ENCODE data around the gene PQBP1.

Gene PQBP1

GRCh38 chrX:48890296-48890925 is 7.3 kb upstream of the PQBP1 start:
- no peak for DNase-seq (ENCODE audit: low read depth)

DNA sequence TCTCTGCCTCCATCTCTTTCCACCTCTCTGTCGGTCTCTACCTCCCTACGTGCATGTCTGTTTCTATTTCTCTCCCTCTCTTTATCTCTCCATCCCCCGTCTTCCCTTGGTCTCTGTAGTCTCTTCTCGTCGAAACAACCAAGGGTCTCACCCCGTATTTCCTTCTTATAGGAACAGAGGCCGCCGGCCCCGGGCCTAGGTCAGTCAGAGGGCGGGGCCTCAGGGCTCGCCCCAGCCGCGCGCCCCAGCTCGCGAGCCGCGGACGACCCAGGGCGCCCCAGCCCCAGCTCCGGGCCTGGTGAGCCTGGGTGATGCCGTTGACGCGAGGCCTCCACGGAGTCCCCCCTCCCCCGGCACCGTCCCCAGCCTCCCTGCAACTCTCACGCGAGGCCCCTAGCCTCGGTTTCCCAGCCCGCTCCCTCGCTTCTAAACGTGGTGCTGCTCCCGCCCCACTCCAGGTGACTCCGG is 6.8 kb upstream of the PQBP1 start:
- H3K9ac ChIP-seq (ENCODE audit: low read length), result peak overlapping the region; percentile 59
- H3K4me3 ChIP-seq (ENCODE audit: low read length), result peak overlapping the region; percentile 47
- peak; percentile 36 for DNase-seq (ENCODE audit: low read depth)
- no peaks in the 10 kb centered on the region for H3K36me3 ChIP-seq (ENCODE audit: control insufficient read depth, insufficient read depth, low read length, severe bottlenecking)
- H3K4me1 ChIP-seq (ENCODE audit: control insufficient read depth, insufficient read depth, low read length), result peaks cover 5% of the 10 kb centered on the region
- peaks cover 3% of the 10 kb centered on the region for H3K27me3 ChIP-seq (replicated peaks; ENCODE audit: control insufficient read depth, insufficient read depth, low read length)
- H3K9me3 ChIP-seq (ENCODE audit: control insufficient read depth, low read length), result no peaks in the 10 kb centered on the region

More at GRCh38 chrX:48890296-48890925, 7.3 kb upstream of the PQBP1 start:
- no peaks in the 10 kb centered on the region for H3K36me3 ChIP-seq (ENCODE audit: control insufficient read depth, insufficient read depth, low read length, severe bottlenecking)
- H3K27me3 ChIP-seq (replicated peaks; ENCODE audit: control insufficient read depth, insufficient read depth, low read length), result peaks cover 3% of the 10 kb centered on the region
- H3K4me1 ChIP-seq (ENCODE audit: control insufficient read depth, insufficient read depth, low read length), result peaks cover 5% of the 10 kb centered on the region
- peak overlapping the region; percentile 47 for H3K4me3 ChIP-seq (ENCODE audit: low read length)
- peak overlapping the region; percentile 59 for H3K9ac ChIP-seq (ENCODE audit: low read length)
- no peaks in the 10 kb centered on the region for H3K9me3 ChIP-seq (ENCODE audit: control insufficient read depth, low read length)

- H3K4me3 ChIP-seq (ENCODE audit: low read length), result peak overlapping the region; percentile 71
- no peaks in the 10 kb centered on the region for H3K36me3 ChIP-seq (ENCODE audit: control insufficient read depth, insufficient read depth, low read length, severe bottlenecking)
- peaks cover 3% of the 10 kb centered on the region for H3K27me3 ChIP-seq (replicated peaks; ENCODE audit: control insufficient read depth, insufficient read depth, low read length)
- DNase-seq (ENCODE audit: low read depth), result peak; percentile 90
- H3K4me1 ChIP-seq (ENCODE audit: control insufficient read depth, insufficient read depth, low read length), result peaks cover 8% of the 10 kb centered on the region
- H3K9ac ChIP-seq (ENCODE audit: low read length), result peak overlapping the region; percentile 59
- no peaks in the 10 kb centered on the region for H3K9me3 ChIP-seq (ENCODE audit: control insufficient read depth, low read length)
Observed at GRCh38 chrX:48891402-48892288, 6.1 kb upstream of the PQBP1 start.

- H3K36me3 ChIP-seq (ENCODE audit: control insufficient read depth, insufficient read depth, low read length, severe bottlenecking), result no peaks in the 10 kb centered on the region
- peaks cover 3% of the 10 kb centered on the region for H3K27me3 ChIP-seq (replicated peaks; ENCODE audit: control insufficient read depth, insufficient read depth, low read length)
- no peaks in the 10 kb centered on the region for H3K9me3 ChIP-seq (ENCODE audit: control insufficient read depth, low read length)
- peaks cover 10% of the 10 kb centered on the region for H3K4me1 ChIP-seq (ENCODE audit: control insufficient read depth, insufficient read depth, low read length)
- no peak for DNase-seq (ENCODE audit: low read depth)
- no peak overlapping the region for H3K4me3 ChIP-seq (ENCODE audit: low read length)
- H3K9ac ChIP-seq (ENCODE audit: low read length), result no peak overlapping the region
Observed at GRCh38 chrX:48892896-48893295, 4.8 kb upstream of the PQBP1 start.

GRCh38 chrX:48893556-48894348 is 4.0 kb upstream of the PQBP1 start:
- Histone ChIP-seq H3K27me3 (replicated peaks; ENCODE audit: control insufficient read depth, insufficient read depth, low read length) (peaks cover 3% of the 10 kb centered on the region), H3K9ac (ENCODE audit: low read length) (no peak overlapping the region)

GRCh38 chrX:48894891-48895290 is 2.8 kb upstream of the PQBP1 start:
- DNase-seq (ENCODE audit: low read depth), result no peak
- Histone ChIP-seq H3K4me1 (ENCODE audit: control insufficient read depth, insufficient read depth, low read length) (peaks cover 10% of the 10 kb centered on the region), H3K9me3 (ENCODE audit: control insufficient read depth, low read length) (no peaks in the 10 kb centered on the region), H3K36me3 (ENCODE audit: control insufficient read depth, insufficient read depth, low read length, severe bottlenecking) (no peaks in the 10 kb centered on the region), H3K9ac (ENCODE audit: low read length) (no peak overlapping the region), H3K4me3 (ENCODE audit: low read length) (no peak overlapping the region), H3K27me3 (replicated peaks; ENCODE audit: control insufficient read depth, insufficient read depth, low read length) (no peaks in the 10 kb centered on the region)

More at GRCh38 chrX:48893556-48894348, 4.0 kb upstream of the PQBP1 start:
- H3K4me1 ChIP-seq (ENCODE audit: control insufficient read depth, insufficient read depth, low read length), result peaks cover 10% of the 10 kb centered on the region
- H3K4me3 ChIP-seq (ENCODE audit: low read length), result no peak overlapping the region
- DNase-seq (ENCODE audit: low read depth), result no peak
- no peaks in the 10 kb centered on the region for H3K9me3 ChIP-seq (ENCODE audit: control insufficient read depth, low read length)
- H3K36me3 ChIP-seq (ENCODE audit: control insufficient read depth, insufficient read depth, low read length, severe bottlenecking), result no peaks in the 10 kb centered on the region

- peaks cover 10% of the 10 kb centered on the region for H3K4me1 ChIP-seq (ENCODE audit: control insufficient read depth, insufficient read depth, low read length)
- DNase-seq (ENCODE audit: low read depth), result no peak
- H3K4me3 ChIP-seq (ENCODE audit: low read length), result peak overlapping the region; percentile 91
- peak overlapping the region; percentile 95 for H3K9ac ChIP-seq (ENCODE audit: low read length)
- H3K9me3 ChIP-seq (ENCODE audit: control insufficient read depth, low read length), result no peaks in the 10 kb centered on the region
- no peaks in the 10 kb centered on the region for H3K27me3 ChIP-seq (replicated peaks; ENCODE audit: control insufficient read depth, insufficient read depth, low read length)
- H3K36me3 ChIP-seq (ENCODE audit: control insufficient read depth, insufficient read depth, low read length, severe bottlenecking), result peaks cover 11% of the 10 kb centered on the region
Observed at GRCh38 chrX:48896611-48897011, 1.1 kb upstream of the PQBP1 start.

GRCh38 chrX:48897157-48897624 is 539 bp upstream of the PQBP1 start:
- H3K9me3 ChIP-seq (ENCODE audit: control insufficient read depth, low read length), result no peaks in the 10 kb centered on the region
- peak overlapping the region; percentile 95 for H3K9ac ChIP-seq (ENCODE audit: low read length)
- H3K36me3 ChIP-seq (ENCODE audit: control insufficient read depth, insufficient read depth, low read length, severe bottlenecking), result peaks cover 17% of the 10 kb centered on the region
- no peaks in the 10 kb centered on the region for H3K27me3 ChIP-seq (replicated peaks; ENCODE audit: control insufficient read depth, insufficient read depth, low read length)
- DNase-seq (ENCODE audit: low read depth), result peak; percentile 80
- H3K4me3 ChIP-seq (ENCODE audit: low read length), result peak overlapping the region; percentile 91
- peaks cover 5% of the 10 kb centered on the region for H3K4me1 ChIP-seq (ENCODE audit: control insufficient read depth, insufficient read depth, low read length)

- DNase-seq (ENCODE audit: low read depth), result no peak
- Histone ChIP-seq H3K27me3 (replicated peaks; ENCODE audit: control insufficient read depth, insufficient read depth, low read length) (no peaks in the 10 kb centered on the region), H3K4me3 (ENCODE audit: low read length) (no peak overlapping the region), H3K9me3 (ENCODE audit: control insufficient read depth, low read length) (no peaks in the 10 kb centered on the region), H3K36me3 (ENCODE audit: control insufficient read depth, insufficient read depth, low read length, severe bottlenecking) (peaks cover 30% of the 10 kb centered on the region), H3K4me1 (ENCODE audit: control insufficient read depth, insufficient read depth, low read length) (peaks cover 5% of the 10 kb centered on the region), H3K9ac (ENCODE audit: low read length) (no peak overlapping the region)
Observed at GRCh38 chrX:48899078-48899410, 1.3 kb downstream of the PQBP1 start.

DNA sequence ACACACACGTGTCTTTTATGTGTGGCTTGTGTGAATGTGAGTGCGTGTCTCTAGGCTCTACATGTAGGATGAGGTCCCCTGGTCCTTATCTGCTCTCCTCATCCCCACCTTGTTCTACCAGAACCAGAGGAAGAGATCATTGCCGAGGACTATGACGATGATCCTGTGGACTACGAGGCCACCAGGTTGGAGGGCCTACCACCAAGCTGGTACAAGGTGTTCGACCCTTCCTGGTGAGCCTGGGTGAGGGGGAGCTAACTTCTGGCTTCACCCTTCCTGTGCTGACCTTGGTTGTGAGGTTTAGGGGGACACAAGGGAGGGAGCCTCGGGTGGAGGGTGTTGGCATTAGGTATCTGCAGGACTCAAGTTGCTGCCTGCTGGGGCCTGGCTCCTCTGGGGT is 3.3 kb downstream of the PQBP1 start:
- H3K27me3 ChIP-seq (replicated peaks; ENCODE audit: control insufficient read depth, insufficient read depth, low read length), result no peaks in the 10 kb centered on the region
- no peak overlapping the region for H3K9ac ChIP-seq (ENCODE audit: low read length)
- H3K36me3 ChIP-seq (ENCODE audit: control insufficient read depth, insufficient read depth, low read length, severe bottlenecking), result peaks cover 39% of the 10 kb centered on the region
- H3K4me3 ChIP-seq (ENCODE audit: low read length), result no peak overlapping the region
- no peaks in the 10 kb centered on the region for H3K9me3 ChIP-seq (ENCODE audit: control insufficient read depth, low read length)
- peaks cover 5% of the 10 kb centered on the region for H3K4me1 ChIP-seq (ENCODE audit: control insufficient read depth, insufficient read depth, low read length)
- DNase-seq (ENCODE audit: low read depth), result no peak

DNA sequence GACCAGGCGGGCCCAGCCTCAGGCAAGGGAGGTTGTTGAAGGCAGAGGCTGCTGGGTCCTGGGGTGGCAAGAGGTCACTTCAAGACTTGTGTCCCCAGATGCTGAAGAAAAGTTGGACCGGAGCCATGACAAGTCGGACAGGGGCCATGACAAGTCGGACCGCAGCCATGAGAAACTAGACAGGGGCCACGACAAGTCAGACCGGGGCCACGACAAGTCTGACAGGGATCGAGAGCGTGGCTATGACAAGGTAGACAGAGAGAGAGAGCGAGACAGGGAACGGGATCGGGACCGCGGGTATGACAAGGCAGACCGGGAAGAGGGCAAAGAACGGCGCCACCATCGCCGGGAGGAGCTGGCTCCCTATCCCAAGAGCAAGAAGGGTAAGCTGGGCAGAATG is 4.4 kb downstream of the PQBP1 start:
- no peaks in the 10 kb centered on the region for H3K9me3 ChIP-seq (ENCODE audit: control insufficient read depth, low read length)
- peaks cover 44% of the 10 kb centered on the region for H3K36me3 ChIP-seq (ENCODE audit: control insufficient read depth, insufficient read depth, low read length, severe bottlenecking)
- no peaks in the 10 kb centered on the region for H3K4me1 ChIP-seq (ENCODE audit: control insufficient read depth, insufficient read depth, low read length)
- H3K27me3 ChIP-seq (replicated peaks; ENCODE audit: control insufficient read depth, insufficient read depth, low read length), result no peaks in the 10 kb centered on the region
- H3K9ac ChIP-seq (ENCODE audit: low read length), result no peak overlapping the region
- no peak for DNase-seq (ENCODE audit: low read depth)
- no peak overlapping the region for H3K4me3 ChIP-seq (ENCODE audit: low read length)
